ENCODE data around the gene TTC7B.

The TTC7B gene

GRCh38 chr14:90519262-90519920 is 296.8 kb downstream of the TTC7B start:
- peak; percentile 14 for DNase-seq

GRCh38 chr14:90518941-90519256 is 297.3 kb downstream of the TTC7B start:
- peak; percentile 51 for DNase-seq

- no peak for DNase-seq
These were observed 297.9 kb downstream of the TTC7B start for GRCh38 chr14:90518069-90518940.

- DNase-seq, result no peak
These were observed 299.0 kb downstream of the TTC7B start for GRCh38 chr14:90517076-90517841.

- DNase-seq, result no peak
These were observed 301.7 kb downstream of the TTC7B start for GRCh38 chr14:90514566-90514965.

- no peak for DNase-seq
These were observed 302.2 kb downstream of the TTC7B start for GRCh38 chr14:90514015-90514398.

GRCh38 chr14:90513161-90514014 is 302.8 kb downstream of the TTC7B start:
- no peak for DNase-seq

GRCh38 chr14:90512329-90512991 is 303.8 kb downstream of the TTC7B start:
- DNase-seq, result no peak

- no peak for DNase-seq
These were observed 304.4 kb downstream of the TTC7B start for GRCh38 chr14:90511795-90512328.

- DNase-seq, result no peak
These were observed 305.0 kb downstream of the TTC7B start for GRCh38 chr14:90511252-90511651.

GRCh38 chr14:90510159-90510558 is 306.1 kb downstream of the TTC7B start:
- no peak for DNase-seq

GRCh38 chr14:90509403-90509802 is 306.8 kb downstream of the TTC7B start:
- DNase-seq, result peak; percentile 36

GRCh38 chr14:90508536-90509254 is 307.5 kb downstream of the TTC7B start:
- peak; percentile 37 for DNase-seq

- no peak for DNase-seq
These were observed 308.2 kb downstream of the TTC7B start for GRCh38 chr14:90508036-90508435.

GRCh38 chr14:90507428-90507827 is 308.8 kb downstream of the TTC7B start:
- no peak for DNase-seq

GRCh38 chr14:90506748-90507147 is 309.5 kb downstream of the TTC7B start:
- no peak for DNase-seq

GRCh38 chr14:90505531-90505930 is 310.7 kb downstream of the TTC7B start:
- no peak for DNase-seq

GRCh38 chr14:90504643-90505042 is 311.6 kb downstream of the TTC7B start:
- no peak for DNase-seq

GRCh38 chr14:90503582-90503981 is 312.6 kb downstream of the TTC7B start:
- no peak for DNase-seq

GRCh38 chr14:90502760-90503159 is 313.5 kb downstream of the TTC7B start:
- no peak for DNase-seq
